Nephron (organoid): Measurements from ENCODE around the gene PDE3A.

Experiments
- H3K27ac Mint-ChIP-seq, 3 experiments: 2 replicates each; pipeline ENCODE4 v1.8.0; 2020; ENCODE audit warnings: mixed read lengths in 3 of 3, mild to moderate bottlenecking in 2 of 3, moderate library complexity in 1 of 3
- H3K27me3 Mint-ChIP-seq: 2 replicates; pipeline ENCODE4 v1.8.0; 2021; ENCODE audit warnings: low read depth, mild to moderate bottlenecking, moderate library complexity, mixed read lengths
- H3K36me3 Mint-ChIP-seq: 2 replicates; pipeline ENCODE4 v1.8.0; 2020; ENCODE audit warnings: low read depth, mixed read lengths
- H3K4me1 Mint-ChIP-seq: 2 replicates; pipeline ENCODE4 v1.8.0; 2020; ENCODE audit warnings: mixed read lengths
- H3K4me3 Mint-ChIP-seq, 3 experiments: 2 replicates each; pipeline ENCODE4 v1.8.0; 2020; ENCODE audit warnings: mild to moderate bottlenecking in 3 of 3, mixed read lengths in 3 of 3, moderate library complexity in 2 of 3
- H3K9me3 Mint-ChIP-seq: 2 replicates; pipeline ENCODE4 v1.8.0; 2020; ENCODE audit warnings: mixed read lengths
- CTCF ChIP-seq, 3 experiments: fragments of 200-600 bp; sonication (generic); IDR thresholded peaks; one replicate each; pipeline ENCODE4 v1.5.0; 2021; ENCODE audit warnings: antibody characterized with exemption in 3 of 3; ENCODE audit not compliant: unreplicated experiment in 3 of 3

PDE3A gene

GRCh38 chr12:20403230-20403629 is 34.9 kb downstream of the PDE3A start:
- H3K4me1 Mint-ChIP-seq, result no peaks in the 10 kb centered on the region
- H3K27ac Mint-ChIP-seq, result no peak overlapping the region
- no peak for TF ChIP-seq CTCF (IDR thresholded peaks at IDR 0.05; ENCODE audit: unreplicated experiment in 3 of 3)
- H3K4me3 Mint-ChIP-seq, result no peak overlapping the region
- H3K36me3 Mint-ChIP-seq, result peaks cover 4% of the 10 kb centered on the region
- no peaks in the 10 kb centered on the region for H3K9me3 Mint-ChIP-seq
- H3K27me3 Mint-ChIP-seq, result no peaks in the 10 kb centered on the region

- no peaks in the 10 kb centered on the region for H3K27me3 Mint-ChIP-seq
- H3K4me3 Mint-ChIP-seq, result no peak overlapping the region
- no peak overlapping the region for H3K27ac Mint-ChIP-seq
- TF ChIP-seq CTCF (IDR thresholded peaks at IDR 0.05; ENCODE audit: unreplicated experiment in 3 of 3), result no peak
- no peaks in the 10 kb centered on the region for H3K9me3 Mint-ChIP-seq
- peaks cover 4% of the 10 kb centered on the region for H3K36me3 Mint-ChIP-seq
- no peaks in the 10 kb centered on the region for H3K4me1 Mint-ChIP-seq
These were observed 36.4 kb downstream of the PDE3A start for GRCh38 chr12:20404576-20405346.

DNA sequence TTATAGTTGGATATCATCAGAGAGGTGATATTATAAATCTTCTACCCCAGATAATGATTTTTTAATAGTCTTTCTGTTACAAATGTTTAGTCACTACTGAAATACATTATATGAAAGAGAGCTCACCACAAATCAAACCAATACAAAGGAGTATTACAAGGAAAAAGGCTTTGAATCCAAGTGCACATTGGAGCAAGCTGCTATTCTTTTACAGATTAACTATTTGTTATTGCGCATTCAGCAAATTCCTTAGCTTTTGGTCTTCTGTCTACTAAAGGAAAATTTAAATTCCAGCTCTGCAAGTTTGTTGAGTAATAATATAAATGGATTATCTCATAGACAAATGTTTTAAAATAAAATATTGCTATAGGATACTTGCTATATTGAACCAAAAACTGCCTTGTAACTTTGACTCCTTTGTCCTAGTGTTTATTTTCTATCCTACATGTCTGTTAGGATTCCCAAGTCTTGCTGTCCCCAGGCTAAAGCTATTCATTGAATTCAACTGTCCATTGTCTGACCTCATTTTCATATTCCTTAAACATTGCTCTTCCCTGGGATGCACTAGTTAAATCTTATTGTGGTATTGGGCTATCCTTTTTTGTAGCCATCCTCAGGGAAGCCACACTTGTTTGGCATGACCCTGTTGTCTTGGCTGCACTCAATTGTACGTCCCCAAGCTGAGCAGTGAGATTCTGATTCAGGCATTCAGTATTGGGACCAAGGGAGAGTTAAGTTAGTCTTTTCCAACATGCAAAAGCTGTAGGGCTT is 41.5 kb downstream of the PDE3A start:
- no peak for TF ChIP-seq CTCF (IDR thresholded peaks at IDR 0.05; ENCODE audit: unreplicated experiment in 3 of 3)
- no peak overlapping the region for H3K4me3 Mint-ChIP-seq
- H3K27me3 Mint-ChIP-seq, result no peaks in the 10 kb centered on the region
- H3K9me3 Mint-ChIP-seq, result no peaks in the 10 kb centered on the region
- peaks cover 10% of the 10 kb centered on the region for H3K4me1 Mint-ChIP-seq
- H3K27ac Mint-ChIP-seq, result no peak overlapping the region
- no peaks in the 10 kb centered on the region for H3K36me3 Mint-ChIP-seq

GRCh38 chr12:20410734-20411133 is 42.4 kb downstream of the PDE3A start:
- no peak for TF ChIP-seq CTCF (IDR thresholded peaks at IDR 0.05; ENCODE audit: unreplicated experiment in 3 of 3)
- H3K4me3 Mint-ChIP-seq, result no peak overlapping the region
- H3K27me3 Mint-ChIP-seq, result no peaks in the 10 kb centered on the region
- no peaks in the 10 kb centered on the region for H3K9me3 Mint-ChIP-seq
- no peaks in the 10 kb centered on the region for H3K36me3 Mint-ChIP-seq
- H3K4me1 Mint-ChIP-seq, result peaks cover 15% of the 10 kb centered on the region
- no peak overlapping the region for H3K27ac Mint-ChIP-seq

DNA sequence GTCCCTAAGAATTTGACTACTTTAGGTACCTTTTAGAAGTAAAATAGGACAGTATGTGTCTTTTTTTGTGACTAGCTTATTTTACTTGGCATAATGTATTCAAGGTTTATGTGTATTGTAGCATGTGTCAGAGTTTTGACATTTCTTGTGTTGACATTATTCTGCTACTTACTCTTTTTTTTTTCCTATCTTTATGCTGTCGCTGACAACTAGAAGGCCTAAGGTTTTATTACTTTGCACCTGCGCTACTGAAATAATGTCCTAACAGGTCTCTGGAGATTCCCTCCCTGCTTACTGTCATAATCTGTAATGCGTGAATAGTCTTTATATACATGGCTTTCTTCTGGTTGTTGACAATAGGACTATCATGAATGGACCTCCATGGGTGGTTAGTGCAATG is 43.0 kb downstream of the PDE3A start:
- Mint-ChIP-seq H3K9me3 (no peaks in the 10 kb centered on the region), H3K27ac (no peak overlapping the region), H3K4me1 (peaks cover 15% of the 10 kb centered on the region), H3K36me3 (no peaks in the 10 kb centered on the region), H3K27me3 (no peaks in the 10 kb centered on the region), H3K4me3 (no peak overlapping the region)
- no peak for TF ChIP-seq CTCF (IDR thresholded peaks at IDR 0.05; ENCODE audit: unreplicated experiment in 3 of 3)
